HepG2 (cell line): ENCODE measurements around the gene HYAL2. TPM values are rescaled to one million over a fixed set of nuclear protein-coding genes. Genes with fewer than 3 reads are reported as not detected.

Experiments used
- AHDC1 ChIP-seq: sonication (generic); formaldehyde crosslinking; IDR thresholded peaks from 2 replicates; pipeline ENCODE4 v1.5.1; 2020; ENCODE audit warnings: mild to moderate bottlenecking, missing genetic modification reagents, borderline replicate concordance
- ARID4A ChIP-seq: sonication (generic); formaldehyde crosslinking; IDR thresholded peaks from 2 replicates; pipeline ENCODE4 v1.5.0; 2020; ENCODE audit warnings: mild to moderate bottlenecking, missing genetic modification reagents, borderline replicate concordance
- ETV6 ChIP-seq: sonication (generic); formaldehyde crosslinking; conservative IDR thresholded peaks from 2 replicates; pipeline ENCODE4 v1.4.0; 2020; ENCODE audit warnings: missing genetic modification reagents
- XBP1 ChIP-seq: sonication (generic); formaldehyde crosslinking; IDR thresholded peaks from 2 replicates; pipeline ENCODE4 v1.5.0; 2020; ENCODE audit warnings: missing genetic modification reagents
- ZNF251 ChIP-seq: sonication (generic); formaldehyde crosslinking; IDR thresholded peaks from 2 replicates; pipeline ENCODE4 v1.9.0; 2021; ENCODE audit warnings: mild to moderate bottlenecking, missing genetic modification reagents
- polyA plus RNA-seq, 8 experiments: library from polyadenylated mRNA; depleted of rRNA in 3 of 8; stranded (reverse) in 7 of 8; unstranded in 1 of 8; fragments of >200 nt; fragmentation: Illumina TruSeq in 4 of 8; extraction: Trizol in 4 of 8; gene quantifications; 2 replicates each; pipeline versions ENCODE4 v1.2.1 to v1.2.3, GENCODE V29; 2011 to 2016; ENCODE audit warnings: low read depth in 4 of 8, missing spikeins in 1 of 8, mixed read lengths in 1 of 8; ENCODE audit not compliant: insufficient read depth in 1 of 8
- total RNA-seq, 5 experiments: library from RNA; depleted of rRNA; stranded (reverse); fragments of >200 nt; fragmentation: Illumina TruSeq; extraction: Trizol; gene quantifications; 2 replicates each; pipeline ENCODE4 v1.2.3, GENCODE V29; 2016; ENCODE audit warnings: low read depth in 1 of 5
- TF ChIP-seq, protein P1 (sequence below): sonication (generic); formaldehyde crosslinking; IDR thresholded peaks from 2 replicates; pipeline ENCODE4 v1.5.0; 2020; ENCODE audit warnings: mild to moderate bottlenecking, low read depth, missing genetic modification reagents, borderline replicate concordance
- TF ChIP-seq, protein P2 (sequence below): sonication (generic); formaldehyde crosslinking; IDR thresholded peaks from 2 replicates; pipeline ENCODE4 v1.4.0; 2020; ENCODE audit warnings: mild to moderate bottlenecking, missing genetic modification reagents
- TF ChIP-seq, protein P3 (sequence below): sonication (generic); formaldehyde crosslinking; IDR thresholded peaks from 2 replicates; pipeline ENCODE4 v1.9.0; 2022; ENCODE audit warnings: missing genetic modification reagents, mild to moderate bottlenecking, borderline replicate concordance
- TF ChIP-seq, protein P4 (sequence below): sonication (generic); formaldehyde crosslinking; IDR thresholded peaks from 2 replicates; pipeline ENCODE4 v1.8.0; 2022; ENCODE audit warnings: mild to moderate bottlenecking, missing genetic modification reagents, moderate library complexity

HYAL2 gene
- total and polyA plus RNA-seq, 2 of the 13 experiments (the other 11 are each of a cell fraction or from before 2014, with no cell fraction given), result 76.2 to 102 TPM

- TF ChIP-seq, protein P1, sequence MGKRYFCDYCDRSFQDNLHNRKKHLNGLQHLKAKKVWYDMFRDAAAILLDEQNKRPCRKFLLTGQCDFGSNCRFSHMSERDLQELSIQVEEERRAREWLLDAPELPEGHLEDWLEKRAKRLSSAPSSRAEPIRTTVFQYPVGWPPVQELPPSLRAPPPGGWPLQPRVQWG (CRISPR knock-in tag), result no peak
- TF ChIP-seq ETV6 (CRISPR knock-in tag) (no peak), XBP1 (CRISPR knock-in tag) (no peak), AHDC1 (CRISPR knock-in tag) (no peak), ARID4A (CRISPR knock-in tag) (peak; percentile 14; the same call in 1 of the 2 replicates), ZNF251 (CRISPR knock-in tag) (no peak)
- TF ChIP-seq, protein P2, sequence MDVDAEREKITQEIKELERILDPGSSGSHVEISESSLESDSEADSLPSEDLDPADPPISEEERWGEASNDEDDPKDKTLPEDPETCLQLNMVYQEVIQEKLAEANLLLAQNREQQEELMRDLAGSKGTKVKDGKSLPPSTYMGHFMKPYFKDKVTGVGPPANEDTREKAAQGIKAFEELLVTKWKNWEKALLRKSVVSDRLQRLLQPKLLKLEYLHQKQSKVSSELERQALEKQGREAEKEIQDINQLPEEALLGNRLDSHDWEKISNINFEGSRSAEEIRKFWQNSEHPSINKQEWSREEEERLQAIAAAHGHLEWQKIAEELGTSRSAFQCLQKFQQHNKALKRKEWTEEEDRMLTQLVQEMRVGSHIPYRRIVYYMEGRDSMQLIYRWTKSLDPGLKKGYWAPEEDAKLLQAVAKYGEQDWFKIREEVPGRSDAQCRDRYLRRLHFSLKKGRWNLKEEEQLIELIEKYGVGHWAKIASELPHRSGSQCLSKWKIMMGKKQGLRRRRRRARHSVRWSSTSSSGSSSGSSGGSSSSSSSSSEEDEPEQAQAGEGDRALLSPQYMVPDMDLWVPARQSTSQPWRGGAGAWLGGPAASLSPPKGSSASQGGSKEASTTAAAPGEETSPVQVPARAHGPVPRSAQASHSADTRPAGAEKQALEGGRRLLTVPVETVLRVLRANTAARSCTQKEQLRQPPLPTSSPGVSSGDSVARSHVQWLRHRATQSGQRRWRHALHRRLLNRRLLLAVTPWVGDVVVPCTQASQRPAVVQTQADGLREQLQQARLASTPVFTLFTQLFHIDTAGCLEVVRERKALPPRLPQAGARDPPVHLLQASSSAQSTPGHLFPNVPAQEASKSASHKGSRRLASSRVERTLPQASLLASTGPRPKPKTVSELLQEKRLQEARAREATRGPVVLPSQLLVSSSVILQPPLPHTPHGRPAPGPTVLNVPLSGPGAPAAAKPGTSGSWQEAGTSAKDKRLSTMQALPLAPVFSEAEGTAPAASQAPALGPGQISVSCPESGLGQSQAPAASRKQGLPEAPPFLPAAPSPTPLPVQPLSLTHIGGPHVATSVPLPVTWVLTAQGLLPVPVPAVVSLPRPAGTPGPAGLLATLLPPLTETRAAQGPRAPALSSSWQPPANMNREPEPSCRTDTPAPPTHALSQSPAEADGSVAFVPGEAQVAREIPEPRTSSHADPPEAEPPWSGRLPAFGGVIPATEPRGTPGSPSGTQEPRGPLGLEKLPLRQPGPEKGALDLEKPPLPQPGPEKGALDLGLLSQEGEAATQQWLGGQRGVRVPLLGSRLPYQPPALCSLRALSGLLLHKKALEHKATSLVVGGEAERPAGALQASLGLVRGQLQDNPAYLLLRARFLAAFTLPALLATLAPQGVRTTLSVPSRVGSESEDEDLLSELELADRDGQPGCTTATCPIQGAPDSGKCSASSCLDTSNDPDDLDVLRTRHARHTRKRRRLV (CRISPR knock-in tag), result no peak
- TF ChIP-seq, protein P3, sequence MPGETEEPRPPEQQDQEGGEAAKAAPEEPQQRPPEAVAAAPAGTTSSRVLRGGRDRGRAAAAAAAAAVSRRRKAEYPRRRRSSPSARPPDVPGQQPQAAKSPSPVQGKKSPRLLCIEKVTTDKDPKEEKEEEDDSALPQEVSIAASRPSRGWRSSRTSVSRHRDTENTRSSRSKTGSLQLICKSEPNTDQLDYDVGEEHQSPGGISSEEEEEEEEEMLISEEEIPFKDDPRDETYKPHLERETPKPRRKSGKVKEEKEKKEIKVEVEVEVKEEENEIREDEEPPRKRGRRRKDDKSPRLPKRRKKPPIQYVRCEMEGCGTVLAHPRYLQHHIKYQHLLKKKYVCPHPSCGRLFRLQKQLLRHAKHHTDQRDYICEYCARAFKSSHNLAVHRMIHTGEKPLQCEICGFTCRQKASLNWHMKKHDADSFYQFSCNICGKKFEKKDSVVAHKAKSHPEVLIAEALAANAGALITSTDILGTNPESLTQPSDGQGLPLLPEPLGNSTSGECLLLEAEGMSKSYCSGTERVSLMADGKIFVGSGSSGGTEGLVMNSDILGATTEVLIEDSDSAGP (CRISPR knock-in tag), result 0 out of 2 replicates have a peak, but pooled peaks have one; percentile 58
- TF ChIP-seq, protein P4, sequence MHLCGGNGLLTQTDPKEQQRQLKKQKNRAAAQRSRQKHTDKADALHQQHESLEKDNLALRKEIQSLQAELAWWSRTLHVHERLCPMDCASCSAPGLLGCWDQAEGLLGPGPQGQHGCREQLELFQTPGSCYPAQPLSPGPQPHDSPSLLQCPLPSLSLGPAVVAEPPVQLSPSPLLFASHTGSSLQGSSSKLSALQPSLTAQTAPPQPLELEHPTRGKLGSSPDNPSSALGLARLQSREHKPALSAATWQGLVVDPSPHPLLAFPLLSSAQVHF (CRISPR knock-in tag), result no peak
Observed at GRCh38 chr3:50271314-50271936, 51.1 kb downstream of the HYAL2 start (continued).
